ENCODE data around the gene LYRM4. TPM values are rescaled to one million over a fixed set of nuclear protein-coding genes. Genes with fewer than 3 reads are reported as not detected.
A peak's percentile ranks its signal among the peaks of the same experiment; 100 is the strongest.

The LYRM4 gene
- total RNA-seq, 6 experiments from 2014 or later, result 5.7 to 11.5 (median 8.5) TPM

- no peak for TF ChIP-seq POLR2A (IDR thresholded peaks at IDR 0.05)
- TF ChIP-seq CTCF (IDR thresholded peaks at IDR 0.05), result no peak
- Histone ChIP-seq H3K4me3 (no peak overlapping the region), H3K9me3 (no peaks in the 10 kb centered on the region), H3K4me1 (no peaks in the 10 kb centered on the region), H3K36me3 (no peaks in the 10 kb centered on the region), H3K27ac (no peak overlapping the region), H3K27me3 (no peaks in the 10 kb centered on the region)
- DNase-seq (no peak), ATAC-seq (no peak)
- intact Hi-C loops (cut with DNase I), result no loop called here
- 73% methylated on average over 4 of the region's 4 CpGs for WGBS (ENCODE audit: insufficient coverage, low coverage, low lambda C conversion rate, missing lambda C conversion rate)
Observed at GRCh38 chr6:5128351-5128750, 132.4 kb downstream of the LYRM4 start.

- no peaks in the 10 kb centered on the region for H3K27me3 ChIP-seq
- TF ChIP-seq CTCF (IDR thresholded peaks at IDR 0.05), result no peak
- no peak for TF ChIP-seq POLR2A (IDR thresholded peaks at IDR 0.05)
- H3K4me3 ChIP-seq, result no peak overlapping the region
- H3K36me3 ChIP-seq, result no peaks in the 10 kb centered on the region
- no peak overlapping the region for H3K27ac ChIP-seq
- ATAC-seq (no peak), DNase-seq (no peak)
- intact Hi-C loops (cut with DNase I), result no loop called here
- no peaks in the 10 kb centered on the region for H3K9me3 ChIP-seq
- 88% methylated on average over 8 of the region's 8 CpGs for WGBS (ENCODE audit: insufficient coverage, low coverage, low lambda C conversion rate, missing lambda C conversion rate)
- H3K4me1 ChIP-seq, result peaks cover 0 to 6% (median 2%) of the 10 kb centered on the region in 4 donors
Observed at GRCh38 chr6:5127106-5127687, 133.6 kb downstream of the LYRM4 start.

- H3K27me3 ChIP-seq, result no peaks in the 10 kb centered on the region
- H3K4me3 ChIP-seq, result no peak overlapping the region
- no peaks in the 10 kb centered on the region for H3K36me3 ChIP-seq
- no peaks in the 10 kb centered on the region for H3K9me3 ChIP-seq
- intact Hi-C loops (cut with DNase I), result no loop called here
- TF ChIP-seq POLR2A (IDR thresholded peaks at IDR 0.05) (no peak), CTCF (IDR thresholded peaks at IDR 0.05) (no peak)
- no peak overlapping the region for H3K27ac ChIP-seq
- 62% methylated on average over 4 of the region's 4 CpGs for WGBS (ENCODE audit: insufficient coverage, low coverage, low lambda C conversion rate, missing lambda C conversion rate)
- ATAC-seq, result no peak
- peaks cover 0 to 11% (median 6%) of the 10 kb centered on the region in 4 donors for H3K4me1 ChIP-seq
- DNase-seq, result no peak
Observed at GRCh38 chr6:5126214-5126613, 134.5 kb downstream of the LYRM4 start.

GRCh38 chr6:5125152-5126006 lies 135.4 kb downstream of the LYRM4 start:
- DNase-seq (peak in 1 of 3 donors; percentile 68), ATAC-seq (peak in 1 of 4 donors; percentile 3)
- H3K27me3 ChIP-seq, result no peaks in the 10 kb centered on the region
- H3K9me3 ChIP-seq, result no peaks in the 10 kb centered on the region
- TF ChIP-seq CTCF (IDR thresholded peaks at IDR 0.05) (no peak), POLR2A (IDR thresholded peaks at IDR 0.05) (no peak)
- no peaks in the 10 kb centered on the region for H3K36me3 ChIP-seq
- peaks cover 0 to 17% (median 9%) of the 10 kb centered on the region in 4 donors for H3K4me1 ChIP-seq
- no peak overlapping the region for H3K4me3 ChIP-seq
- H3K27ac ChIP-seq, result no peak overlapping the region
- WGBS (ENCODE audit: insufficient coverage, low coverage, low lambda C conversion rate, missing lambda C conversion rate), result 92% methylated on average over 2 of the region's 11 CpGs
- intact Hi-C loops (cut with DNase I), result no loop called here

All from right lobe of liver (tissue), 6 donors.